NCI-H2029 (cell line): Measurements from ENCODE around the gene RILPL2.
A peak's percentile ranks its signal among the peaks of the same experiment; 100 is the strongest.
"Not testable (repeated sequence)": the region's sequence is repeated elsewhere in the genome, so short reads cannot be mapped to it uniquely, and the experiment has no call there.

Experiments used
- DNase-seq: peaks from one replicate; lab custom pipeline; 2025; lab: John Stamatoyannopoulos, UW

The RILPL2 gene

GRCh38 chr12:123436017-123436964, at the start of gene RILPL2:
RILPL2 (minus strand) TSS chr12:123436684; CDS start chr12:123436420, 264 bp downstream.
- DNase-seq: peak; percentile 31

GRCh38 chr12:123485756-123486155, 49.3 kb upstream of the RILPL2 start:
- DNase-seq: no peak

- no peak for DNase-seq
Measured at GRCh38 chr12:123483602-123484248, 47.2 kb upstream of the RILPL2 start.

GRCh38 chr12:123482876-123483275, 46.4 kb upstream of the RILPL2 start:
- DNase-seq: no peak

- not testable (repeated sequence) for DNase-seq
Measured at GRCh38 chr12:123481251-123481650, 44.8 kb upstream of the RILPL2 start.

DNA sequence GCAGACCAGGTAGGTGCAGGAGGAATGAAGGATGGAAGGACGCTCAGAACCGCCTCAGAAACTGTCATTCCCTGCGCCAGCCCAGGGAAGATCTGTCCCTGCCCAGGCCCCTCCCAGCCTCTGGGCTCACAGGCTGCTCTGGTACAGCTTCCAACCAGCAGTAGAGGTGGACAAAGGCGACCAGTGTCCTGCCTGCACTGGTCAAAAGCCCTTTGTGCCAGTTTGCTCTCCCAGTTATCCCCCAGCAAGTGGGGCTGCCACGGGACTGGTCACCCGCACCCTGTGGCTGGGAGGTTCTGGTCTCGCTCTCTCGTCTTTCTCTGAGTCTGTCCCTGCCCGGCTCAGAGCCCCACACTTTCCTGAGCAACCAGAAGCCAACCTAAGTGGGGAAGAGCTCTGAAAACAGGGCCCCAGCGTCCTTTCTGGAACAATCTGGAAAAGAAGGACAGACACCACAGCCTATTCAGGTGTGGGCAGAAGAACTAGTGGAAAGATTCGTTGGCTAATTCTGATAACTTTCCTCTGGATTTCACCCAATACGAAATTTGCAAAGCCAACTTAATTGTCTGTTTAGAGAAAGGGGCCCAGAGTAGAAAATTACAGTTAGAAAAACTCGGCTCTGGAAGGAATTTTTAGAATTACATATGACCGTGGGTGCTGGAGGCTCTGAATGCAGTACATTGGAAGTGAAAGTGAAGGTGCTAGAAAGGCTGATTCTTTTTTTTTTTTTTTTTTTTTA, 43.1 kb upstream of the RILPL2 start:
- no peak for DNase-seq

GRCh38 chr12:123478762-123479161, 42.3 kb upstream of the RILPL2 start:
- no peak for DNase-seq

DNA sequence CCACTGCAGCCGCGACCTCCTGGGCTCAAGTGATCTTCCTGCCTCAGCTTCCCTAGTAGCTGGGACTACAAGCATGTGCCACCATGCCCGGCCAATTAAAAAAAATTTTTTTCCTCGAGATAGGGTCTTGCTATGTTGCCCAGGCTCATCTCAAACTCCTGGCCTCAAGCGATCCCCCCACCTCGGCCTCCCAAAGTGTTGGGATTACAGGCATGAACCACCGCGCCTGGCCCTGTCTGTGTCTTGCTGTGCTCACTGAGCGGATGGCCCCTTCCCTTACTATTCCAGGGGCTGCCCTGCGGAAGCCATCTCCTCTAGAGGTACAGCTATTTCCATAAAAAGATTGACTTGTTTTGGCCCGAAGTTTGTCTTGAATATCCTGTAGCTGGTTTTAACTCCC, 41.6 kb upstream of the RILPL2 start:
- DNase-seq: no peak

- DNase-seq: no peak
Measured at GRCh38 chr12:123475246-123475703, 38.8 kb upstream of the RILPL2 start.

GRCh38 chr12:123474485-123475245, 38.2 kb upstream of the RILPL2 start:
- DNase-seq: peak; percentile 25

DNA sequence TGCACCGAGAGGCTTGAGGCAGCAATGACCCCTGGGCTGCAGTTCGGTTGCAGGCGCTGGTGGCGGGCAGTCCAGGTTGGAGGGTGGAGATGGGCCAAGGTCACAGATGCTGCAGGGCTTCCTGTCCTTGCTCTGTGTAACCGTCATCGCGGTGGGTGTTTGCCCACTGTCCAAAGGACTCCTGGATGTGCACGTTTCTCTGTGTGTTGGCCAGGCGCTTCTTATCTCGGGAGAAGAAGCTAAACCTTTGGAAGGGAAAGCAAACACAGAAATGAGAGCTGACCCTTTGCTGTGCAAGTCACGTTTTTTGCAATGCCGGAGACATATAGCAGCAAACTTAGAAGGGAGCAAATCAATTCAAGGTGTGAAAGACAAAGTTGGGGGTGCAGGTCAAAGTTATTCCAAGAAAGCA, 36.0 kb upstream of the RILPL2 start:
- no peak for DNase-seq

- no peak for DNase-seq
Measured at GRCh38 chr12:123471374-123472068, 35.0 kb upstream of the RILPL2 start.

GRCh38 chr12:123469978-123470377, 33.5 kb upstream of the RILPL2 start:
- DNase-seq: no peak

DNA sequence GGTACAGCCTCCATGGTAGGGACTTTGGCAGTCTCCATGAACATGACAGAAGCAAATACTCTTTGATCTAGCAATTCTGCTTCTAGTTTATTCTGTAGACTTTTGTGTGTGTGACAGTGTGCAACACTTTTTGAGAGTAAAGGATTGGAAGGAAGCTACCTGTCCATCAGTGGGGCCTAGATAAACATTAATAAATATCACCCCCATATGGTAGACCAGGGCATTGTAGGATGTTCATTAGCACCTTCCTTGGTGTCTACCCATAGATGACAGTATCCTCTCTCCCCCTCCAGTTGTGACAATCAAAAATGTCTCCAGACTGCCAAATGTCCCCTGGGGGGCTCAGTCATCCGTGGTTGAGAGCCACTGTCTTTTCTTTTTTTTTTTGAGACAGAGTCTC, 32.3 kb upstream of the RILPL2 start:
- no peak for DNase-seq

DNA sequence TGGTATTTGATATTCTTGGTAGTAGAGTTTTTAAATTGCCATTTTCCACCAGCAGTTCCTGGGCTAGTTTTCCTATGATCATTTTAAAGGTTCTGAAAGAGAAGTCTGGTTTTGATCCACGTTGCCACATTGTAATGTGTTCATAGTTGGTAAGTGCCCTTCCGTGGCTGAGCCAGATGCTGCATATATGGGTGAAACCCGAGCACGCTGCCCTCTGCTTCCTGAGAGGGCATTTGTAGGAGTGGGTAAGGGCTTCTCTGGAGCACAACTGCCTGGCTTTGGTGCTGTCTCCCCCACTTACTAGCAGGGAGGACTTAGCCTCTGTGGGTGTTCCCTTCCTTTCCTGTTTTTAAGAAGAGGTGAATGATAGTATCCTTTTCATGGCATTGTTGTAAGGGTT, 28.6 kb upstream of the RILPL2 start:
- peak; percentile 20 for DNase-seq

- DNase-seq: not testable (repeated sequence)
Measured at GRCh38 chr12:123463174-123463573, 26.7 kb upstream of the RILPL2 start.

DNA sequence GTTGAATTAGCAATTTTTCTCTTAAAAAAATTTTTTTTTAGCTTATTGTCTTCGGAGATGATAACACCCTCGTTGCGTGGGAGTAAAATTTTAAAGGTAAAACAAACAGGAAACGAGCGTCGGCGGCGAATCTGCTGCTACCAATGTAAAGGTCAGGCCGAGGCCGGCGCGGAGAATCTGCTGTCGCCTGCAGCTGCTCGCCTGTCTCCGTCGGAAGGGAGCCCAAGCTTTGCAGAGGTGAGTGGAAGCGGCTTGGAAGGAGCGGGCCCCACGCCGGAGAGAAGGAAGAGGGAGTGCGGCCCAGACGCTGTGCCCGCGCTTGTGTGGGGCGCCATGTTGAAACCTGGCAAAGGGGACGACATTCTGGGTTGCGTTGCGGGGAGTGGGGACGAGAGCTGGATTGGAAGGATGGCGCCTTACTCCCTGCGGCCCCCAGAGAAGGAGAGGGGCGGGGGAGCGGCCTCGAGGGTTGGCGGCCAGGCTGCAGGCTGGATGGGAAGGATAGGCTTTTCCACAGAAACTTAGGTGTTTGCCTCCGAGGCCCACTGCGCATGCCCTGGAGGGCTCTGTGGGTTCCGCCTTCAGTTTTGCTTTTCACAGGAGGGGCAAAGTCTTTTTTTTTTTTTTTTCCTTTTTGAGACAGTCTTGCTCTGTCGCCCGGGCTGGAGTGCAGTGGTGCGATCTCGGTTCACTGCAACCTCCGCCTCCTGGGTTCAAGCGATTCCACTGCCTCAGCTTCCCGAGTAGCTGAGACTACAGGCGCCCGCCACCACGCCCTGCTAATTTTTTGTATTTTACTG, 21.7 kb upstream of the RILPL2 start, which contains the start of gene SNRNP35:
Gene SNRNP35, plus strand, starts transcription at position 160 of the 800 bp plus-strand sequence. CDS start 7,402 bp downstream, outside the sequence.
- DNase-seq: peak; percentile 71

- DNase-seq: no peak
Measured at GRCh38 chr12:123453165-123453564, 16.7 kb upstream of the RILPL2 start.

GRCh38 chr12:123452276-123452550, 15.7 kb upstream of the RILPL2 start:
- not testable (repeated sequence) for DNase-seq

GRCh38 chr12:123450636-123451035, 14.2 kb upstream of the RILPL2 start:
- no peak for DNase-seq
